Suprapubic skin (tissue), 3 donors: Measurements from ENCODE around the gene SNX9.

Experiments
- POLR2A ChIP-seq, 2 donors: fragments of 450-650 bp; IDR thresholded peaks; one replicate each; pipeline ENCODE4 v1.6.1; 2017; ENCODE audit warnings: antibody characterized with exemption in 2 of 2, mild to moderate bottlenecking in 2 of 2, moderate library complexity in 2 of 2
- TF ChIP-seq, protein P1 (sequence below), 2 donors: fragments of 200-600 bp in 1 of 2; fragments of 450-650 bp in 1 of 2; sonication (generic) in 1 of 2; IDR thresholded peaks; one replicate each; pipeline ENCODE4 v1.5.1; 2016 to 2019; ENCODE audit warnings: antibody characterized with exemption in 2 of 2, mild to moderate bottlenecking in 1 of 2, moderate library complexity in 1 of 2

DNA sequence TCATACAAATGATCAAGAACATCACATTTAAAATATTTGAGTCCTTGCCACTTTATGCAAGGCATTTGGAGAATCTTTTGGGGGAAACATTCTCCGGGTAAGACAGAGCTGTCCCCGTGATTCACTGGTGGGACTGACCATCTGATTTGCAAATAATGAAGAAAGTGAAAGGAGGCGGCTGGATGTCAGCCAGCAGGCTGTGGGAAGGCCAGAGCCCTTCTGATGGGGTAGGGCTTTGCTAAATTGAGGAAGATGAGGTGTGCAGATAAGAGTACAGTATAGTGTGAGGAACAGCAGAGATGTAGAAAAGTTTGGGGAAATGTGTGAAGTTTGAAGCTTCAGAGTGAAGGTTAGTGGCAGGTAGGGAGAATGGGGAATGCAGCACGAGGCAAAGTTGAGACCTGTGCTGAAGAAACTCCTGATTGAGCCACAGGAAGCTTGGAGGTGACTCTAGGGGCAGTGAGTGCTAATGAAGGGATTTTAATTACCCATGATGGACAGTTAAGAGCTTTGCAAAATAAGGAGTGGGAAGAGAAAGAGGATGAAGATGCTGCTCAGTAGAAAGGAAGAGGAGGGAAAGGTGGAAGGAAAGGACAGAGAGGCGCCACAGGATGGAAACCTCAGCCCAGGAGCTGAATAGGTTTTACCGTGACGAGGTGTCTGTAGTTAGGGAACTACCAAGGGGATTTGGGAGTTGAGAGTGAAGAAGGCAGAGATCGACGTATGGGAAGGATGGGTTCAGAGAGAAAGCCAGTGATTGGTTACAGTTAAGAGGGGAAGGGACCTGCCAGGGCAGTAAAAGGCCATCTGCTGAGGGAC lies 68.7 kb downstream of the SNX9 start:
- TF ChIP-seq POLR2A (IDR thresholded peaks at IDR 0.05), result no peak
- TF ChIP-seq, protein P1, sequence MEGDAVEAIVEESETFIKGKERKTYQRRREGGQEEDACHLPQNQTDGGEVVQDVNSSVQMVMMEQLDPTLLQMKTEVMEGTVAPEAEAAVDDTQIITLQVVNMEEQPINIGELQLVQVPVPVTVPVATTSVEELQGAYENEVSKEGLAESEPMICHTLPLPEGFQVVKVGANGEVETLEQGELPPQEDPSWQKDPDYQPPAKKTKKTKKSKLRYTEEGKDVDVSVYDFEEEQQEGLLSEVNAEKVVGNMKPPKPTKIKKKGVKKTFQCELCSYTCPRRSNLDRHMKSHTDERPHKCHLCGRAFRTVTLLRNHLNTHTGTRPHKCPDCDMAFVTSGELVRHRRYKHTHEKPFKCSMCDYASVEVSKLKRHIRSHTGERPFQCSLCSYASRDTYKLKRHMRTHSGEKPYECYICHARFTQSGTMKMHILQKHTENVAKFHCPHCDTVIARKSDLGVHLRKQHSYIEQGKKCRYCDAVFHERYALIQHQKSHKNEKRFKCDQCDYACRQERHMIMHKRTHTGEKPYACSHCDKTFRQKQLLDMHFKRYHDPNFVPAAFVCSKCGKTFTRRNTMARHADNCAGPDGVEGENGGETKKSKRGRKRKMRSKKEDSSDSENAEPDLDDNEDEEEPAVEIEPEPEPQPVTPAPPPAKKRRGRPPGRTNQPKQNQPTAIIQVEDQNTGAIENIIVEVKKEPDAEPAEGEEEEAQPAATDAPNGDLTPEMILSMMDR (IDR thresholded peaks at IDR 0.05), result no peak
